NCI-H1436 treated with DMSO at 0.1 percent for 48 hours (cell line): Measurements from ENCODE around the gene PTGES.
"Not testable (repeated sequence)": the region's sequence is repeated elsewhere in the genome, so short reads cannot be mapped to it uniquely, and the experiment has no call there.

Experiments
- DNase-seq: peaks from one replicate; lab custom pipeline; 2025; lab: John Stamatoyannopoulos, UW

PTGES gene, protein sequence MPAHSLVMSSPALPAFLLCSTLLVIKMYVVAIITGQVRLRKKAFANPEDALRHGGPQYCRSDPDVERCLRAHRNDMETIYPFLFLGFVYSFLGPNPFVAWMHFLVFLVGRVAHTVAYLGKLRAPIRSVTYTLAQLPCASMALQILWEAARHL

DNA sequence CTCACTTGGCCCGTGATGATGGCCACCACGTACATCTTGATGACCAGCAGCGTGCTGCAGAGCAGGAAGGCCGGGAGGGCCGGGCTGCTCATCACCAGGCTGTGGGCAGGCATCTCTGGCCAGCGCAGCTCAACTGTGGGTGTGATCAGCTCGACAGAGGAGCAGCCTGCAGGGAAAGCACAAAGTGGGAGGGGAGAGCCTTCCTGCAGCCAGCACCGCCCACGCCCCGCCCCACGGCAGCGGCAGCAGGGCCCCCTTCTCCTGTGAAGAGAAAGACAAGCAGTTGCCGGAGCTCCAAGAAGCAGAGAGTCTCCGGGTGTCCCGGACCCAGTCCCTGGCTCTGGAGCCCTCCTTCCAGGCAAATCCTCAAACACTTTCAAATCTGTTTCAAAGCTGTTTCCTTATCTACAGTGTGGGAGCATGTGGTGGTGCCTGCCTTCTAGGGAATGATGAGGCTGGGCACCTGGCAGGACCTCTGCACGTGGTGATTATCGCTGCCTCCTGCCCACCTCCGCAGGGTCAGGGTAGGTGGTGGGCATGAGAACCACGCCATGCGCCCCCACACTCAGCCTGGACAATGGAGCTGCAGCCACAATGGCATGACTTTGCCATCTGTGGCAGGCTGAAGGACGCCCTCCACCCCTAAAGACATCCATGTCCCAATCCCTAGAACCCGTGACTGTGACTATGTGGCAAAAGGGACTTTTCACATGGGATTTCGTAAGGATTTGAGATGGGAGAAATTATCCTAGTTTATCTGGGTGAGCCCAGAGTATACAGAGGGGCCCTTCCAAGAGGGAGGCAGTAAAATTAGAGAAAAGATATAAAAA lies at the start of gene PTGES:
Gene PTGES (minus strand): TSS at position 143 of the 830 bp plus-strand sequence. CDS start 30 bp downstream, at position 113.
- no peak for DNase-seq

DNA sequence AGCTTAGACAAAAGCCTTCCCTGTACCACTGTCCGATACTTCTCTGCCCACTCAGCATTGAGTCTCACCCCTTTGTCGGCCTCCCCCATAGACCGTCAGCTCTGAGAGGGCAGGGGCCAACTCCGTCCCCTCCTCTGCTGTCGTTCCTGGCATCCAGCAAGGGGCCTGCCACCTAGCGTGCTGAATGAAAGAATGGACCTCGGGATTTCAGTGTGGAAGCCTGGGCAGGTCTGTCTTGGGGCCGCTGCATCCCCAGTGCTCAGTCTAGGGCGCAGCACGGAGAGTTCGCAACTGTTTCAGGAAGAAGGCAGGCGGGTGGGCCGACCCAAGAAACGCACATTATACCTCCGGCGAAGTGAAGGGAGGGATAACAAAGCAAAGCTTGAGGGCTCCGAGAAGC lies 48.7 kb upstream of the PTGES start:
- DNase-seq, result no peak

DNA sequence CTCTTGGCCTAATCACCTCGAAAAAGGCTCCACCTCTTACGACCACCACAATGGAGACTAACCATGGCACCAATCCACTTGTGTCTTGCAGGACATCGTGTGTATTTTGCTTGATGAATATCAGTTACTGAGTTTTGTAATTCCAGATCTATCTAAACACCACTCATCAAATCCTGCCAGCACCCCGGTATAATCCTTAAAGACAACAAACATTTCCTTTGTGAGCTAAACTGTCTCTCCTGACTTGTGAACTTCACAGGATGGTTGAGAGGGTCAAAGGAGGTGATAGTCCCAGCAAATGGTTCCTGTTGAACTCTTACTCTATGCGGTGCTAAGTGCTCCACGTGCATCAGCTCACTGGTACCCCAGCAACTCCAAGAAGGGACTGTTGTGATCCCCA lies 46.1 kb upstream of the PTGES start:
- DNase-seq, result no peak

DNA sequence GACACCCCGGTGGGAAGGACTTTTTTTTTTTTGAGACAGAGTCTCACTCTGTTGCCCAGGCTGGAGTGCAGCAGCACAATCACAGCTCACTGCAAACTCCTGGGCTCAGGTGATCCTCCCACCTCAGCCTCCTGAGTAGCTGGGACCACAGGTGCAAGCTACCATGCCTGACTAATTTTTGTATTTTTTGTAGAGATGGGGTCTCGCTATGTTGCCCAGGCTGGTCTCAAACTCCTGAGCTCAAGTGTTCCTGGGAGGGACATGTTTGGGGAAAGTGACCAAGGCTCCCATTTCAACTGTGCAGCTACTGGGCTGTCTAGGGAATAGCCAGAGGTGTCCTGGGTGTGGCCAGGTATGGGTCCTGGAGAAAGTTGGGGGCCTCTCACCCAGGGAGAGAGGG lies 43.2 kb upstream of the PTGES start:
- DNase-seq, result not testable (repeated sequence)

DNA sequence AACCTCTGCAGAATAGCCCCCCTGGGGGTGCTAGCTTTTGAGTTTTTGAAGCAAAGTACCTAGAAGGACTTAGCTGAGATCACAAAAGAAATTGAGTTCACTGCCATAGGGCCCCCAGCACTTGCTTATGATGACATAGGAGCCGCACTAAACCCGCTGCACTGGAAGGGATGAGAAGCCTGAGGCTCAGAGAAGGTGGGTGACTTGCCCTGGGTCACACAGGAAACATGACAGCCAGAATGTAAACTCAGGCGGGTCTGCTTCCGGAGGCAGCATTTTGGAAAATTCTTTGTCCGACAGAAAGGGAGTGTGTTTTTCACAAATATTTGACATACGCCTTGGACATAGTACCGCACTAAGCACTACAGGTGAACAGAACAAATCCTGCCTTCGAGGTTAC lies 41.7 kb upstream of the PTGES start:
- DNase-seq, result no peak

DNA sequence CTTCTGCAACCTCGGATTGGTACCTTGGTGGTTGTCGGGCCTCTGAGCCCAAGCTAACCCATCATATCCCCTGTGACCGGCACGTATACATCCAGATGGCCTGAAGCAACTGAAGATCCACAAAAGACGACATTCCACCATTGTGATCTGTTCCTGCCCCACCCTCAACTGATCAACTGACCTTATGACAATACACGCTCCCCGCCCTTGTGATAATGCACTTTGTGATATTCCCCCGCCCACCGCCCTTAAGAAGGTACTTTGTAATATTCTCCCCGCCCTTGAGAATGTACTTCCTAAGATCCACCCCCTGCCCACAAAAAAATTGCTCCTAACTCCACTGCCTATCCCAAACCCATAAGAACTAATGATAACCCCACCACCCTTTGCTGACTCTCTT lies 33.6 kb upstream of the PTGES start:
- DNase-seq, result no peak

DNA sequence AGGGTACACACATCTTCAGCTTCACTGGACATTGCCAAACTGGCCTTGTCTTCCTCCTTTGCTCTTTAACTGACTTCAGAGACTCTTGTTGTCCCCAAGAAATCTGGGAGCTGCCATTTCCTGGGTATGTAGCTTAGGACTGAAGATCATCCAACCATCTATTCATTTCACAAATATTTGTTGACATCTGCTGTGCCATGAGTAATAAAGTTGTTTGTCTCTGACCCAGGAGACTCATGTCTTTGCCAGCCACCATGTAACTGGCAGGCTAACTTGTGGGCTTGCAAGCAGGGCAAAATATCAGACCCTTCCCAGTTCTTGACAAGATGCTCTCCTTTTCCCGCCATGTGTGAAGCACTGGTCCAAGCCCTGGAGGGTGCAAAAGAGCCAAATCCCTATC lies 33.0 kb upstream of the PTGES start:
- no peak for DNase-seq

DNA sequence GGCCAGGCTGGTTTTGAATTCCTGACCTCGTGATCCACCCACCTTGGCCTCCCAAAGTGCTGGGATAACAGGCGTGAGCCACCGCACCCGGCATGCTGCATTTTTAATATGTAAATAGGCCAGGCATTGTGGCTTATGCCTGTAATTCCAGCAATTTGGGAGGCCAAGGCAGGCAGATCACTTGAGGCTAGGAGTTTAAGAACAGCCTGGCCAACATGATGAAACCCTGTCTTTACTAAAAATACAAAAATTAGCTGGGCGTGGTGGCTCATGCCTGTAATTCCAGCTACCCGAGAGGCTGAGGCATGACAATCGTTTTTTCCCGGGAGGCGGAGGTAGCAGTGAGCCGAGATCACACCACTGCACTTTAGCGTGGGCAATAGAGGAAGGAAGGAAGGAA lies 32.1 kb upstream of the PTGES start:
- not testable (repeated sequence) for DNase-seq

DNA sequence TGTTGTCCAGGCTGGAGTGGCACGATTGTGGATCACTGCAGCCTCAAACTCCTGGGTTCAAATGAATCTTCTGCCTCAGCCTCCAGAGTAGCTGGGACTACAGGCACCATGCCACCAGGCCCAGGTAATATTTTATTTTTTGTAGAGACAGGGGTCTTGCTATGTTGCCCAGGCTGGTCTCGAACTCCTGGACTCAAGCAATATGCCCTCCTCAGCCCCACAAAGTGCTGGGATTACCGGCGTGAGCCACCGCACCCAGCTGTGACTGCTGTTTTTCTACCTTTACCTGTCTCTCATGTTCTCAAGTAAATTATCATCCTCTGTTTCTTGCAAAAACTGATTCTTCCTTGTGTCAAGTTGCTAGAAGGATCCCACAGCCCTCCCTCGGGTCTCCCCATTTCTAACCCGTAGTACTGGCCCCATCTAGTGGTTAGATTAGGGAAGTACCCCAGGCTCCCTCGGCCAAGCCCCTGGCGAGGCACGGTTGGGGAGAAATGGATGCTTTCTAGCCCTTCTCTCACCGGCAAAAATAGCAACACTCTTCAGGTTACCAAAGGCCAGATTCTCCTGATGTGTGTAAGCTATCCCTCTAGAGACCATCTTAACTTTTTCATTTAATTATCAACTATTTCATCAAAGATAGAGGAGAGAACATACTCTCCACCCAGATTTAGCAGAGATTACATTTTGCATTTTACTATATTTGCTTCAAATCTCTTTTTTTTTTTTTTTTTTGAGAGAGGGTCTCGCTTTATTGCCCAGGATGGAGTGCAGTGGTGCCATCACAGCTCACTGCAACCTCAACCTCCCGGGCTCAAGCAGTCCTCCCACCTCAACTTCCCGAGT lies 30.9 kb upstream of the PTGES start:
- DNase-seq, result no peak

DNA sequence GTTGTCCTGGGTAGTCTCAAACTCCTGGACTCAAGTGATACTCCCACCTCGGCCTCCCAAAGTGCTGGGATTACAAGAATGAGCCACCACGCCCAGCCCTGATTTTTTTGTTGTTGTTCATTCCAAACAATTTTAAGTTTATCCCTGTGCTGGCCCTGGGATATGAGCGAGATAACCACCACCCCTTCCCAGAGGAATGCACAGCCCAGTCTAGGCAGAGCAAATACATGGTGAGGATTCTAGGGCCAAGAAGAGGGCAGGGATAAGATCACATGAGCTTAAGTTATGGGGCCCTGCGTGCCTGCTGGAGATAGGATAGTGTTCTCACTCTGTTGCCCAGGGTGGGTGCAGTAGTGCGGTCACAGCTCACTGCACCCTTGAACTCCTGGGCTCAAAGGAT lies 29.1 kb upstream of the PTGES start:
- no peak for DNase-seq

DNA sequence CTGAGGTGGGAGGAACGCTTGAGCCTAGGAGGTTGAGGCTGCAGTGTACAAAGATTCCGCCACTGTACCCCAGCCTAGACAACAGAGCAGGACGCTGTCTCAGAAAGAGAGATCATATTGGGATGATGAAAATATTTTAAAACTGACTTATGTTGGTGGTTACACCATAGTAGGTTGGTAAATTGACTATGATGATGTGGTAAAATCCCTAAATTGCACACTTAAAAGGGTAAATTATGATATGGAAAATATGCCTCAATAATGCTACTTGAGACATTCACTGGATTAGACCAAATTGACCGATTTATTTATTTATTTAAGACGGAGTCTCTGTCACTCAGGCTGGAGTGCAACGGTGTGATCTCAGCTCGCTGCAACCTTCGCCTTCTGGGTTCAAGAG lies 28.3 kb upstream of the PTGES start:
- DNase-seq, result no peak

DNA sequence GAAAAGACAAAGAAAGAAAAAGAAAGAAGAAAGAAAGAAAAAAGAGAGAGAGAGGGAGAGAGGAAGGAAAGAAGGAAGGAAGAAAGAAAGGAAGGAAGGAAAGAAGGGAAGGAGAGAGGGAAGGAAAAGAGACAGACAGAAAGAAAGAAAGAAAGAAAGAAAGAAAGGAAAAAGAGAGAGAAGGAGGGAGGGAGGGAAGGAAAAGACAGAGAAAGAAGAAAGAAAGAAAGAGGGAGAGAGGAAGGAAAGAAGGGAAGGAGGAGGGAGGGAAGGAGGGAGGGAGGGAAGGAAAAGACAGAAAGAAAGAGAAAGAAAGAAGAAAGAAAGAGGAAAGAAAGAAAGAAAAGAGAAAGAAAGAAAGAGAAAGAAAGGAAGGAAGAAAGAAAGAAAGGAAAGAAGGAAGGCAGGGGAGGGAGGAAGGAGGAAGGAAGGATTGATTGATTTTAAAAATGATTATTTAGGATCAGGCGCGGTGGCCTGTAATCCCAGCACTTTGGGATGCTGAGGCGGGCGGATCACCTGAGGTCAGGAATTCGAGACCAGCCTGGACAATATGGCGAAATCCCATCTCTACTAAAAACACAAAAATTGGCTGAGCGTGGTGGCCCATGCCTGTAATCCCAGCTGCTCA lies 26.8 kb upstream of the PTGES start:
- no peak for DNase-seq

DNA sequence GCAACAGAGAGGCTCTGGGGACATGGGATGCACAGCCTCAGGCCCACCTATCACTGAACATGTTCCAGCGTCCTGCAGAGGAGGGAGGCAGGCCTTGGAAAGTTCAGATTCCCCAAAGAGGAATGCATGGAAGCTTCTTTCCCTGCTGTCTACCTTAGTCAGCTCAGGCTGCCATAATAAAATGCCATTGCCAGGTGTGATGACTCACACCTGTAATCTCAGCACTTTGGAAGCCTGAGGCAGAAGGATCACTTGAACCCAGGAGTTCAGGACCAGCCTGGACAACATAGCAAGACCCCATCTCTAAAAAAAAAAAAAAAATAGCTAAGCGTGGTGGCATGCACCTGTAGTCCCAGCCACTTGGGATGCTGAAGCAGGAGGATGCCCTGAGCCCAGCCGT lies 25.6 kb upstream of the PTGES start:
- DNase-seq, result no peak

DNA sequence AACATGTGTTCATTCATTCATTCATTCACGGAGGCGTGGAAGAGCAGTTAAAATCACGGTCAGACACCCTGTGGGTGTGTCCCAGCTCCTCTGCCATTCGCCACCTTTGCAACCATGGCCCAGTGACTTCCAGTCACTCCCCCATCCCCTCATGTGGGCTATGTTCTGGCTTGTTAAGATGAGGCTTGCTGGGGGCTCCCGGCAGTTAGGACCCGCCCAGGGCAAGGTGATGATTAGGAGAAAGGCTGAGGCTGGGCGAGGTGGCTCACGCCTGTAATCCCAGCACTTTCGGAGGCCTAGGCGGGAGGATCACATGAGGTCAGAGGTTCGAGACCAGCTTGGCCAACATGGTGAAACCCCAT lies 24.9 kb upstream of the PTGES start:
- DNase-seq, result no peak

DNA sequence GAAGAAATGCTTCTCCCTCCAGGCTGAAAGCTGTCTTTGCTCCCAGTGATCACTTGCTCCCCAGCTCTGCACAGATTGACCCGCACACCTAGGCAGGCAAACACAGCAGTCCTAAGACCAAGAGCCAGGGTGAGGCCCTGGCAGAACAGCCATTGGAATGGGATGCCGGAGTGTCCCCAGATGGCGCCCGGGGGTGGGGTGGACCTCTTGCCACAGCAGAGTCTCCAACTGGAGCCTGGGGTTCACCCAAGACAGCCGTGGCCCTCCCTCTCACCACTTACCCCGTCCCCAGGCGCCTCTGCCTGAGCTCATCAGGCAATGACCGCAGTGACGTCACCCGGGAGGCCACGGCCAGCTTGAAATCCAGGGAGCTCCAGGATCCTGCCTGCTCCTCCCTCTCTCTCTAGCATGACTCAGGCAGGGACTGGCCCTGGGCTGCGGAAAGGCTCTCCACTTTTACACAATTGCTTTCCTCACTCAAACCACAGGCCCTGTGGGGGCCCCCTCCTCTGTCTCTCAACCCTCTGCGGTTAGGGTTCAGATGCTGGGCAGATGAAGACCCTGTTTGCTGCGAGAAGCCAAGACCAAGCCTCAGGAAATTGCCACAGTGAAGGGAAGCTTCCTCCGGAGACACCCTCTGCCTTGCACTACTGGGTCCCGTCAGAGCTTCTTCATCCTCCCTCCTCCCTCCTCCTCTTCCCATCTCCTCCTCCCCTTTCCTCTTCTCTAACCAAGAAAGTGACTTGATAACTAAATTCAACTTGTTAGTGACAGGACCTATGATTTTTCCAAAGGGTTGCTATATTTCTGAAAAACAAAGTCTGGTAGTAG lies 24.3 kb upstream of the PTGES start:
- DNase-seq, result no peak

DNA sequence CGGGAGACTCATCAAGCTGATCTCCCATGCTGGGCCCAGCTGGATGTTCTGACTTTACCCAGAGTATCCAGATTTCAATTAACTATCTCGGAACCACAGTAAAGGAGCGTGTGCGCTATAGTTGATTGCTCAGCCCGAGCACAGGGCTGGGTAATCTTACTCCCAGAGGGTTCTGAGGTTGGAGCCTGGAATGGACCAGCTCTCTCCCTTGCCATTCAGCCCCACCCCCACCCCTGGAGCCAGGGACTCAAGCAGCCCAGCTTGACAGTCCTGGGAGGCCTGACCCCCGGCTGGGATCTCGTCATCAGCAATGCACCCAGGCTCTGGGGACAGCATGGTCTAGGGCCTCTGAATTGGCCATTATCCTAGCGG lies 23.7 kb upstream of the PTGES start:
- DNase-seq, result no peak

DNA sequence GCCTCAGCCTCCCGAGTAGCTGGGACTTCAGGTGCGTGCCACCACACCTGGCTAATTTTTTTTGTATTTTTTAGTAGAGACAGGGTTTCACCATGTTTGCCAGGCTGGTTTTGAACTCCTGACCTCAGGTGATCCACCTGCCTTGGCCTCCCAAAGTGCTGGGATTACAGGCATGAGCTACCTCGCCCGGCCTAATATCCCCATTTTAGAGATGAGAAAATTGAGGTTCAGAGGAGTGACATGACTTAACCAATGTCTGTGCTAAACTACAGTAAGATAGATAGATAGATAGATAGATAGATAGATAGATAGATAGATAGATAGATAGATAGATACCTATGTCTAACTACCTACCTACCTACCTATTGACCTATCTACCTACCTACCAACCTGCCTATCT lies 23.3 kb upstream of the PTGES start:
- DNase-seq, result not testable (repeated sequence)

DNA sequence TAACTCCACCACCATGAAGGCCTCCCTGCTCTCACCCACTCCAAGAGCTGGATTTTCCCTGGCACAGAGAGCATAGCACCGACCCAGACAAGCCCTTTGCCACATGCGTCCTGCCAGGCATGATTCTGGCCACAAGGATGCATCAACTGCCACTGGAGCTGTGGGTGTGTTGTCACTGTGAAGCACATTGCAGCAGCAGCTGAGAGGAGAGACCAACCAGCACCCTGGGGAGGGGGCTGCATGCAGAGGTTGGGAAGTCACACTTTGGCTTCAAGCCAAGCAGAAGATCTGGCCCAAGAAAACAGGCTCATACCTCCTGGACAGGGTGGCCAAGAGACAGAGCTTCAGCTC lies 22.6 kb upstream of the PTGES start:
- no peak for DNase-seq

DNA sequence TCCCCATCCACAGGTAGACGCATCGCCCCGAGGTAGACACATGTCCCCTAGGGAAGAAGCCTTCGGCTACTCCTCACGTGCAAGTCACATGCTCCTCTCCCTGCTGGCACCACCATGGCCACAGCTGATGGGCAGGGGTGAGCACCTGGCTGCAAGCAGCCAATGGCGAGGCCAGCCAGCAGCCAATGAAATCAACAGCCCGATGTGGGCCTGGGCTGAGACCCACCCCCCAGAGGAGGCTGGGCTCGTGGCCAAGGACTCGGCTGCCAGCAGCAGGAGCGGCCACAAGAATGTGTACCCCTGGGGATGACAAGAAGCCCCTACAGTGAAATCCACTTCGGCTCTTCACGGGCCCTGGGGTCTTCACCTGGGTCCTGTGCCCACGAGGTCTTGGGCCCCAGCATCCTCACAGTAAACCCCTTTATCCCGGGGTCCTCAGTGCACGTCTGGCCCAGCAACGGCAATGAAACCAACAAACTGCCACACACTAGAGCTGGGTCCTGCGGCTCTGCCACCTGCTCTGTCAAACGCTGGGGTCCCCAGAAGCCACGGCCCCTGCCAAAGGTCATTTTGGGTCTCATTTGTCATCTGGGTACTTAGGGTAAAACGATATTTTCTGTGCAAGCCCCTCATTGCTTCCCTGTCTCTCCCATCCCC lies 22.1 kb upstream of the PTGES start:
- DNase-seq, result no peak

DNA sequence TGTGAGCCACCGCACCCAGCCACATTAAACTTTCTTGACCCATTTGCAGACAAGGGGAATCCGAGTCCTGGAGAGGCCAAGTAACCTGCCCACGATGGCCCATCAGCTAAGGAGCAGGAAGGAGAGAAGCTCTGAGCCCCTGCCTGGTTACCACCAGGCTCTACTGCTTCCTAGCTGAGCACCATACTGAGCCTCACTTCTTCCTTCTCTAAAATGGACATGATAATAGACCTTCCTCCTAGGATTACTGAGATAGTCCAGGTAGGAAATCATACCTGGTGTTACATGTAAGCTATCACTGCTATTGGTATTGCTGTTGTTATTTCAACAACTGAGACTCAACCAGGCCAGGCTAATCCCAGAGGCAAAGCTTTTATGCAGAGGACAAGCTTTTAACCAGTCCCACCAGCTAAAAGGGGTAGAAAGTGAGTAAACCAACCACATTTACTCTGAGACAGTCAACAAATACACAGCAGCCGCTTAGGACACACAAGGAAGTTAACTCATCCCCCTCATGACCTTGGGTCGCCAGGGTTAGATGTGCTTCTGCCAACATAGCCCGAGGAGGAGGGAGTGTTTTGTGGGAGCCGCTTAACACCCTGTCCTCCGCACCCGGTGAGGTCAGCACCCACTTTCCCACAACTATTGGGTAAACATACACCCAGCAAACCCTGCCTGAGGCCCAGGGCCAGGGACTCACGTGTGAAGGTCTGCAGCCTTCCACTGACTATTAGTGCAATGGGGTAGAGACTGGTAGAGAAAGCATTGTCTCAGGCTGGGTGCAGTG lies 20.6 kb upstream of the PTGES start:
- no peak for DNase-seq

DNA sequence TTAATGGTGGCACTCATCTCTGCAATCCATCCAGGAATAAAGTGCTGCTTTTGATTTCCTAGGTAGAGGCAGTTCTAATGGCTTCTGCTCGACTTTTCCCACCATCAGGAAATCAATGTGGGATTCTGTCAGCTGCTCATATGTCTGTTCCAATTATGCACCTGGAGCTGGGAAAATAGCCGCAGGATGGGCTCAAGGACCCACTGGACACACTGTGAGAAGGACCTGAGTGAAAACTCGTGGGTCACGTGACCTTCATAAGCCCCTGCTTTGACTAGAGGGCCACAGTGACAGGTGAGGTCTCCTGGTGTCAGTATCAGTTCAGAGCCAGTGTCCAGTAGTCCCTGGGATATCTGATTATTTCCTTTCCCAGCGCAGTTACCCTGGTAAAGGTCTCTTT lies 17.9 kb upstream of the PTGES start:
- no peak for DNase-seq
